ENCODE data around the gene SEMG1. TPM values are rescaled to one million over a fixed set of nuclear protein-coding genes. Genes with fewer than 3 reads are reported as not detected.
A peak's percentile ranks its signal among the peaks of the same experiment; 100 is the strongest.

Gene SEMG1
- not detected in 2 replicates for total RNA-seq (2014; rRNA removed; shearing (Covaris generic))
- not detected in 2 replicates for polyA plus RNA-seq (2015; cell fraction: cytosol; rRNA removed)
- not detected in 2 replicates for polyA plus RNA-seq (2015; cell fraction: nucleus; rRNA removed)

GRCh38 chr20:45206725-45207124, at the start of gene SEMG1:
SEMG1 (plus strand) TSS chr20:45207033; CDS start chr20:45207054, 21 bp downstream.
- DNase-seq (ENCODE audit: low read depth) = no peak

GRCh38 chr20:45157962-45158361, 48.9 kb upstream of the SEMG1 start:
- DNase-seq (ENCODE audit: low read depth) = peak; percentile 74

GRCh38 chr20:45163083-45163803, 43.6 kb upstream of the SEMG1 start:
- DNase-seq (ENCODE audit: low read depth) = no peak

- no peak for DNase-seq (ENCODE audit: low read depth)
Measured at GRCh38 chr20:45164906-45165305, 41.9 kb upstream of the SEMG1 start.

- no peak for DNase-seq (ENCODE audit: low read depth)
Measured at GRCh38 chr20:45173522-45173921, 33.3 kb upstream of the SEMG1 start.

- DNase-seq (ENCODE audit: low read depth) = peak; percentile 26
Measured at GRCh38 chr20:45174434-45175364, 32.1 kb upstream of the SEMG1 start, which contains the start of gene PI3. PI3 (plus strand) TSS chr20:45174902; CDS start chr20:45174923, 21 bp downstream.

- DNase-seq (ENCODE audit: low read depth) = no peak
Measured at GRCh38 chr20:45176526-45177267, 30.1 kb upstream of the SEMG1 start.

GRCh38 chr20:45179166-45179565, 27.7 kb upstream of the SEMG1 start:
- DNase-seq (ENCODE audit: low read depth) = peak; percentile 15

GRCh38 chr20:45181639-45182038, 25.2 kb upstream of the SEMG1 start:
- DNase-seq (ENCODE audit: low read depth) = no peak

- DNase-seq (ENCODE audit: low read depth) = no peak
Measured at GRCh38 chr20:45183084-45183483, 23.7 kb upstream of the SEMG1 start.

GRCh38 chr20:45187693-45188092, 19.1 kb upstream of the SEMG1 start:
- no peak for DNase-seq (ENCODE audit: low read depth)

GRCh38 chr20:45189067-45189609, 17.7 kb upstream of the SEMG1 start:
- no peak for DNase-seq (ENCODE audit: low read depth)

GRCh38 chr20:45189861-45190260, 17.0 kb upstream of the SEMG1 start:
- no peak for DNase-seq (ENCODE audit: low read depth)

GRCh38 chr20:45191926-45192325, 14.9 kb upstream of the SEMG1 start:
- DNase-seq (ENCODE audit: low read depth) = no peak

- DNase-seq (ENCODE audit: low read depth) = no peak
Measured at GRCh38 chr20:45193331-45193730, 13.5 kb upstream of the SEMG1 start.

- DNase-seq (ENCODE audit: low read depth) = no peak
Measured at GRCh38 chr20:45209924-45210323, 3.1 kb downstream of the SEMG1 start.

GRCh38 chr20:45211569-45212474, 5.0 kb downstream of the SEMG1 start:
- no peak for DNase-seq (ENCODE audit: low read depth)

- DNase-seq (ENCODE audit: low read depth) = no peak
Measured at GRCh38 chr20:45212836-45213235, 6.0 kb downstream of the SEMG1 start.

- no peak for DNase-seq (ENCODE audit: low read depth)
Measured at GRCh38 chr20:45218124-45218523, 11.3 kb downstream of the SEMG1 start.

- no peak for DNase-seq (ENCODE audit: low read depth)
Measured at GRCh38 chr20:45218636-45219035, 11.8 kb downstream of the SEMG1 start.
